Cardiac muscle cell (in vitro differentiated cells and primary cell): ENCODE results near the gene MAP1LC3A. TPM values are rescaled to one million over a fixed set of nuclear protein-coding genes. Genes with fewer than 3 reads are reported as not detected.

ENCODE experiments used
- DNase-seq, 2 donors: peaks; one replicate each; pipeline versions ENCODE4 v3.0.0 to v3.0.0-alpha.2; 2010 to 2017; ENCODE audit warnings: low read depth in 1 of 2, low spot score in 1 of 2
- H3K27ac ChIP-seq: fragments of 200-600 bp; sonication (generic); 2 replicates; pipeline ENCODE4 v1.5.1; 2016
- H3K27me3 ChIP-seq: fragments of 200-600 bp; sonication (generic); 2 replicates; pipeline ENCODE4 v1.6.0; 2016; ENCODE audit warnings: control low read depth
- H3K36me3 ChIP-seq: fragments of 200-600 bp; sonication (generic); 2 replicates; pipeline ENCODE4 v1.5.1; 2016; ENCODE audit warnings: control low read depth
- H3K4me1 ChIP-seq: fragments of 200-600 bp; sonication (generic); 2 replicates; pipeline ENCODE4 v1.8.1; 2017; ENCODE audit warnings: low read depth, mild to moderate bottlenecking, mixed run types
- H3K4me3 ChIP-seq: fragments of 200-600 bp; sonication (generic); 2 replicates; pipeline ENCODE4 v1.5.1; 2016; ENCODE audit warnings: mild to moderate bottlenecking
- H3K9me3 ChIP-seq: fragments of 200-600 bp; sonication (generic); 2 replicates; pipeline ENCODE4 v1.5.1; 2017; ENCODE audit warnings: low read depth, mild to moderate bottlenecking, control low read depth
- CTCF ChIP-seq: IDR thresholded peaks from 2 replicates; pipeline ENCODE4 v1.5.1; 2012; ENCODE audit warnings: low read depth, mild to moderate bottlenecking, low read length
- polyA plus RNA-seq: library from polyadenylated mRNA; unstranded; fragments of >200 nt; fragmentation: Nextera tagmentation; extraction: Ambion mirVana; gene quantifications from 2 replicates; pipeline ENCODE4 v1.2.1, GENCODE V29; 2016
- total RNA-seq: library from RNA; depleted of rRNA; stranded (reverse); fragments of >200 nt; gene quantifications from 2 replicates; pipeline ENCODE4 v1.2.3, GENCODE V29; 2016

The MAP1LC3A gene
- total and polyA plus RNA-seq, 2 experiments from 2014 or later = 29.7 to 38.7 TPM

- TF ChIP-seq CTCF = peak; percentile 80
- peaks cover 9% of the 10 kb centered on the region for H3K4me1 ChIP-seq
- peak in 1 of 2 donors; percentile 84 for DNase-seq
- no peaks in the 10 kb centered on the region for H3K9me3 ChIP-seq
- peak overlapping the region; percentile 59 for H3K27ac ChIP-seq
- H3K4me3 ChIP-seq = no peak overlapping the region
- H3K36me3 ChIP-seq = no peaks in the 10 kb centered on the region
- H3K27me3 ChIP-seq = no peaks in the 10 kb centered on the region
Observed at GRCh38 chr20:34579191-34579978, 20.9 kb downstream of the MAP1LC3A start.

GRCh38 chr20:34579979-34580940, 21.7 kb downstream of the MAP1LC3A start:
- Histone ChIP-seq H3K4me1 (peaks cover 9% of the 10 kb centered on the region), H3K36me3 (no peaks in the 10 kb centered on the region), H3K27ac (no peak overlapping the region), H3K9me3 (no peaks in the 10 kb centered on the region), H3K4me3 (no peak overlapping the region), H3K27me3 (no peaks in the 10 kb centered on the region)
- no peak for TF ChIP-seq CTCF
- DNase-seq = no peak

- peaks cover 16% of the 10 kb centered on the region for H3K4me1 ChIP-seq
- no peaks in the 10 kb centered on the region for H3K9me3 ChIP-seq
- H3K27me3 ChIP-seq = no peaks in the 10 kb centered on the region
- H3K27ac ChIP-seq = no peak overlapping the region
- peak in 1 of 2 donors; percentile 77 for DNase-seq
- no peaks in the 10 kb centered on the region for H3K36me3 ChIP-seq
- H3K4me3 ChIP-seq = no peak overlapping the region
- no peak for TF ChIP-seq CTCF
Observed at GRCh38 chr20:34581341-34582184, 23.0 kb downstream of the MAP1LC3A start.

GRCh38 chr20:34582221-34582620, 23.7 kb downstream of the MAP1LC3A start:
- Histone ChIP-seq H3K4me3 (no peak overlapping the region), H3K4me1 (peaks cover 22% of the 10 kb centered on the region), H3K27ac (no peak overlapping the region), H3K9me3 (no peaks in the 10 kb centered on the region), H3K36me3 (no peaks in the 10 kb centered on the region), H3K27me3 (no peaks in the 10 kb centered on the region)
- TF ChIP-seq CTCF = no peak
- no peak for DNase-seq

GRCh38 chr20:34582911-34583310, 24.4 kb downstream of the MAP1LC3A start:
- Histone ChIP-seq H3K27me3 (no peaks in the 10 kb centered on the region), H3K36me3 (no peaks in the 10 kb centered on the region), H3K27ac (no peak overlapping the region), H3K9me3 (no peaks in the 10 kb centered on the region), H3K4me3 (no peak overlapping the region), H3K4me1 (peaks cover 22% of the 10 kb centered on the region)
- DNase-seq = no peak
- no peak for TF ChIP-seq CTCF
